GM12878 (cell line): ENCODE measurements around the gene MAP2K2. TPM values are rescaled to one million over a fixed set of nuclear protein-coding genes. Genes with fewer than 3 reads are reported as not detected.

ENCODE experiments used
- ATAC-seq: fragments of 200-7000 bp; cut with Tn5 transposase; 3 replicates; pipeline ENCODE4 v1.9.1; 2020; ENCODE audit warnings: mild to moderate bottlenecking, moderate library complexity
- BruUV-seq: library from RNA; stranded (reverse); fragments of 400-500 nt; replicated peaks from 2 replicates; lab custom pipeline; 2021; lab: Mats Ljungman, UMichigan
- CTCF ChIA-PET: fragments of 300-600 bp; sonication (Branson Sonifier 250); formaldehyde crosslinking; extraction: SDS; loops from one replicate; lab custom pipeline; 2021; ENCODE audit warnings: inconsistent platforms; lab: Yijun Ruan, JAX
- POLR2A ChIA-PET: fragments of 350-600 bp; formaldehyde crosslinking; extraction: SDS; loops from one replicate; lab custom pipeline; 2021; ENCODE audit warnings: inconsistent platforms; lab: Charles Lee
- RAD21 ChIA-PET: fragments of 300-600 bp; sonication (Branson Sonifier 250); formaldehyde crosslinking; loops from one replicate; lab custom pipeline; 2023; ENCODE audit warnings: antibody characterized with exemption; ENCODE audit not compliant: unreplicated experiment; lab: Charles Lee
- SMC1A ChIA-PET: fragments of 300-600 bp; sonication (Branson Sonifier 250); formaldehyde crosslinking; loops from one replicate; lab custom pipeline; 2023; ENCODE audit not compliant: unreplicated experiment, uncharacterized antibody; lab: Charles Lee
- DNase-seq: peaks from one replicate; pipeline ENCODE4 v3.0.0-alpha.2; 2011; ENCODE audit warnings: low read depth, low spot score
- FAIRE-seq: peaks from 3 replicates; lab custom pipeline; 2011; peaks lifted over from hg19 to GRCh38; lab: Jason Lieb, UNC
- H2AFZ ChIP-seq: 2 replicates; pipeline ENCODE4 v1.6.0; 2011; ENCODE audit warnings: low read depth, low read length, control low read depth; ENCODE audit not compliant: control insufficient read depth
- H3K27ac ChIP-seq: 2 replicates; pipeline ENCODE4 v1.5.1; 2011; ENCODE audit warnings: control low read depth; ENCODE audit not compliant: control insufficient read depth, insufficient read depth
- H3K27me3 ChIP-seq, 2 experiments: replicated peaks in 1 of 2; 2 replicates each; pipeline versions ENCODE4 v1.6.0 to v1.6.1; 2011; ENCODE audit warnings: low read length in 1 of 2; ENCODE audit not compliant: control insufficient read depth in 2 of 2, insufficient read depth in 2 of 2
- H3K36me3 ChIP-seq, 2 experiments: 2 replicates each; pipeline ENCODE4 v1.5.1; 2011; ENCODE audit warnings: low read length in 1 of 2; ENCODE audit not compliant: control insufficient read depth in 2 of 2, insufficient read depth in 2 of 2
- H3K4me1 ChIP-seq: 2 replicates; pipeline ENCODE4 v1.6.1; 2011; ENCODE audit warnings: mild to moderate bottlenecking, low read length, moderate library complexity, mixed read lengths; ENCODE audit not compliant: control insufficient read depth, insufficient read depth
- H3K4me2 ChIP-seq: 2 replicates; pipeline ENCODE4 v1.6.0; 2011; ENCODE audit warnings: control low read depth; ENCODE audit not compliant: control insufficient read depth, insufficient read depth
- H3K4me3 ChIP-seq: fragments of 200-600 bp; sonication (generic); 2 replicates; pipeline ENCODE4 v1.5.1; 2016
- H3K79me2 ChIP-seq: 2 replicates; pipeline ENCODE4 v1.6.0; 2011; ENCODE audit warnings: low read length; ENCODE audit not compliant: control insufficient read depth, insufficient read depth
- H3K9ac ChIP-seq: 2 replicates; pipeline ENCODE4 v1.8.0; 2011; ENCODE audit warnings: low read length, control low read depth, mixed read lengths; ENCODE audit not compliant: control insufficient read depth, insufficient read depth
- H3K9me3 ChIP-seq: replicated peaks from 3 replicates; pipeline ENCODE4 v1.5.1; 2011; ENCODE audit warnings: mild to moderate bottlenecking, low read length; ENCODE audit not compliant: control insufficient read depth, insufficient read depth
- H4K20me1 ChIP-seq: 2 replicates; pipeline ENCODE4 v1.6.0; 2011; ENCODE audit not compliant: control insufficient read depth, insufficient read depth
- EGR1 ChIP-seq, 2 experiments: IDR thresholded peaks; 1 replicate in 1 of 2; 2 replicates in 1 of 2; pipeline ENCODE4 v1.6.1; 2011 to 2012; ENCODE audit warnings: low read depth in 2 of 2, low read length in 2 of 2, borderline replicate concordance in 1 of 2, mild to moderate bottlenecking in 1 of 2, moderate library complexity in 1 of 2
- PKNOX1 ChIP-seq: fragments of 450-650 bp; IDR thresholded peaks from 2 replicates; pipeline ENCODE4 v1.6.1; 2016; ENCODE audit warnings: mild to moderate bottlenecking
- POLR2A ChIP-seq: IDR thresholded peaks from 2 replicates; pipeline ENCODE4 v1.6.1; 2011; ENCODE audit warnings: low read depth, mild to moderate bottlenecking, low read length
- POLR2AphosphoS2 ChIP-seq: IDR thresholded peaks from 2 replicates; pipeline ENCODE4 v1.6.1; 2011; ENCODE audit warnings: low read depth, mild to moderate bottlenecking, low read length, improper control_type of control experiment, moderate library complexity
- RUNX3 ChIP-seq: IDR thresholded peaks from 2 replicates; pipeline ENCODE4 v1.6.1; 2012; ENCODE audit warnings: low read length, inconsistent platforms
- ZNF207 ChIP-seq: fragments of 450-650 bp; IDR thresholded peaks from 2 replicates; pipeline ENCODE4 v1.6.1; 2014; ENCODE audit warnings: antibody characterized with exemption, mild to moderate bottlenecking, borderline replicate concordance
- WGBS: methylation state at CpG from one replicate; pipeline ENCODE4 v1.1.6; 2016; ENCODE audit warnings: low lambda C conversion rate; ENCODE audit not compliant: insufficient replicate concordance, insufficient coverage; ENCODE audit errors: missing lambda C conversion rate; 5-methylcytosine and 5-hydroxymethylcytosine counted together
- in situ Hi-C: fragments of 300-500 bp; cut with MboI; formaldehyde crosslinking; loops from 9 replicates; pipeline ENCODE4 v1.14.3; 2018; ENCODE audit warnings: mixed read lengths
- intact Hi-C: fragments of 100-400 bp; cut with micrococcal nuclease; formaldehyde crosslinking; loops from one replicate; pipeline ENCODE4 v1.14.2; 2022; ENCODE audit not compliant: unreplicated experiment
- polyA plus RNA-seq, 11 experiments: library from polyadenylated mRNA; depleted of rRNA in 4 of 11; unstranded in 6 of 11; stranded (reverse) in 5 of 11; fragments of >200 nt; fragmentation: Nextera tagmentation in 4 of 11; fragmentation: Illumina TruSeq in 1 of 11; extraction: Ambion mirVana in 4 of 11; extraction: Trizol in 1 of 11; gene quantifications; 1 replicate in 1 of 11; 2 replicates in 10 of 11; pipeline versions ENCODE4 v1.2.1 to v1.2.3, GENCODE V29; 2011 to 2016; ENCODE audit warnings: inconsistent platforms in 2 of 11, missing spikeins in 2 of 11, low read depth in 1 of 11
- total RNA-seq, 4 experiments: library from RNA; depleted of rRNA in 3 of 4; stranded (reverse); fragments of >200 nt in 3 of 4; fragmentation: Illumina TruSeq in 1 of 4; extraction: Trizol in 1 of 4; gene quantifications; 2 replicates each; pipeline versions ENCODE4 v1.2.1 to v1.2.3, GENCODE V29; 2013 to 2021
- TF ChIP-seq, protein P1 (sequence below): fragments of 150-350 bp; IDR thresholded peaks from 2 replicates; pipeline ENCODE4 v1.6.1; 2016; ENCODE audit warnings: low read depth, low read length
- TF ChIP-seq, protein P2 (sequence below): IDR thresholded peaks from 2 replicates; pipeline ENCODE4 v1.6.1; 2011; ENCODE audit warnings: borderline replicate concordance, low read depth, mild to moderate bottlenecking, moderate library complexity, mixed read lengths, low read length; ENCODE audit not compliant: insufficient read depth; ENCODE audit errors: extremely low read length

The MAP2K2 gene
- total and polyA plus RNA-seq, 10 of the 15 experiments (the other 5 are each of a cell fraction or from before 2014, with no cell fraction given) = 1.00 to 210 (median 53.5) TPM

DNA sequence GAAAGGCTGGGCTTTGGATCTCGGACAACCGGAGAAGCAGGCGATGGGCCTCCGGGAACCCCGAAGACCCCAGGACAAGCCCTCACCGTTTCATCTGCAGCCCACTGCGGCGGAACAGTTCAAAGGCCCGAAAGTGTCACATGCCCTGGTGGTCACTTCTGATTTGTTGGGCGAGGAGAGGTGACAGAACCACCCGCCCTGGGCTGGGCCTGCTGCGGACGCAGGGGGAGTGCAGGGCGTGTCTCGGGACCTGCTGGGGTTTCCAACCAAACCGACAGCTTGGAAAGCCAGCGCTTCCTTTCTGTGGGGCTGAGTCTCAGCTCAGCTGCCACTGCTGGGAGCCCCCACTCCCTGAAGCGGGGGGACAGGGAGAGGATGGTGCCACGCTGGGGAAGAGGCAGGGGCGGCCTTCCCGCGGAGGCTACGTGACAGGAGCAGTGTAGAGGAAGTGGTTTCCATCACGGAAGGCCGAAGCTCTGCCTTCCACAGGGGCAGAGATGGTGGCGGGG, 34.5 kb downstream of the MAP2K2 start:
- ATAC-seq (no peak), DNase-seq (no peak), FAIRE-seq (no peak)
- RAD21 ChIA-PET = interaction anchor here (1.0 kb wide), 1 partner anchor 20 kb away, joined by 3 read pairs; no protein-coding TSS in a partner anchor
- POLR2A ChIA-PET = no interaction called here
- no peaks in the 10 kb centered on the region for H3K79me2 ChIP-seq
- H3K4me1 ChIP-seq = peaks cover 13% of the 10 kb centered on the region
- TF ChIP-seq, protein P1, sequence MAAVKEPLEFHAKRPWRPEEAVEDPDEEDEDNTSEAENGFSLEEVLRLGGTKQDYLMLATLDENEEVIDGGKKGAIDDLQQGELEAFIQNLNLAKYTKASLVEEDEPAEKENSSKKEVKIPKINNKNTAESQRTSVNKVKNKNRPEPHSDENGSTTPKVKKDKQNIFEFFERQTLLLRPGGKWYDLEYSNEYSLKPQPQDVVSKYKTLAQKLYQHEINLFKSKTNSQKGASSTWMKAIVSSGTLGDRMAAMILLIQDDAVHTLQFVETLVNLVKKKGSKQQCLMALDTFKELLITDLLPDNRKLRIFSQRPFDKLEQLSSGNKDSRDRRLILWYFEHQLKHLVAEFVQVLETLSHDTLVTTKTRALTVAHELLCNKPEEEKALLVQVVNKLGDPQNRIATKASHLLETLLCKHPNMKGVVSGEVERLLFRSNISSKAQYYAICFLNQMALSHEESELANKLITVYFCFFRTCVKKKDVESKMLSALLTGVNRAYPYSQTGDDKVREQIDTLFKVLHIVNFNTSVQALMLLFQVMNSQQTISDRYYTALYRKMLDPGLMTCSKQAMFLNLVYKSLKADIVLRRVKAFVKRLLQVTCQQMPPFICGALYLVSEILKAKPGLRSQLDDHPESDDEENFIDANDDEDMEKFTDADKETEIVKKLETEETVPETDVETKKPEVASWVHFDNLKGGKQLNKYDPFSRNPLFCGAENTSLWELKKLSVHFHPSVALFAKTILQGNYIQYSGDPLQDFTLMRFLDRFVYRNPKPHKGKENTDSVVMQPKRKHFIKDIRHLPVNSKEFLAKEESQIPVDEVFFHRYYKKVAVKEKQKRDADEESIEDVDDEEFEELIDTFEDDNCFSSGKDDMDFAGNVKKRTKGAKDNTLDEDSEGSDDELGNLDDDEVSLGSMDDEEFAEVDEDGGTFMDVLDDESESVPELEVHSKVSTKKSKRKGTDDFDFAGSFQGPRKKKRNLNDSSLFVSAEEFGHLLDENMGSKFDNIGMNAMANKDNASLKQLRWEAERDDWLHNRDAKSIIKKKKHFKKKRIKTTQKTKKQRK = no peak
- 0 out of 3 replicates have a peak, but pooled peaks of 1 of the 2 experiments have one; percentile 5 for TF ChIP-seq EGR1 (IDR thresholded peaks at IDR 0.05; ENCODE audit: borderline replicate concordance in 1 of 2, low read depth in 2 of 2, low read length in 2 of 2)
- 0 out of 2 replicates have a peak, but pooled peaks have one; percentile 25 for TF ChIP-seq POLR2AphosphoS2
- peak; percentile 71 for TF ChIP-seq POLR2A
- peak; percentile 27; the same call in 1 of the 2 replicates for TF ChIP-seq RUNX3
- no peak for TF ChIP-seq PKNOX1
- no peak for TF ChIP-seq ZNF207
- TF ChIP-seq, protein P2, sequence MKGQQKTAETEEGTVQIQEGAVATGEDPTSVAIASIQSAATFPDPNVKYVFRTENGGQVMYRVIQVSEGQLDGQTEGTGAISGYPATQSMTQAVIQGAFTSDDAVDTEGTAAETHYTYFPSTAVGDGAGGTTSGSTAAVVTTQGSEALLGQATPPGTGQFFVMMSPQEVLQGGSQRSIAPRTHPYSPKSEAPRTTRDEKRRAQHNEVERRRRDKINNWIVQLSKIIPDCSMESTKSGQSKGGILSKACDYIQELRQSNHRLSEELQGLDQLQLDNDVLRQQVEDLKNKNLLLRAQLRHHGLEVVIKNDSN = peak; percentile 78
- in situ Hi-C loops = no loop called here
- H4K20me1 ChIP-seq = no peaks in the 10 kb centered on the region
- peak overlapping the region; percentile 58; the same call in 1 of the 2 replicates for H3K9ac ChIP-seq
- CTCF ChIA-PET = interaction anchor here (1.3 kb wide), 1 partner anchor 119 kb away, joined by 3 read pairs; no protein-coding TSS in a partner anchor
- peak overlapping the region; percentile 44 for H2AFZ ChIP-seq
- no peaks in the 10 kb centered on the region for H3K9me3 ChIP-seq
- no peaks in the 10 kb centered on the region for H3K27me3 ChIP-seq
- peak overlapping the region; percentile 27 for H3K27ac ChIP-seq
- H3K4me3 ChIP-seq = no peak overlapping the region
- SMC1A ChIA-PET = no interaction called here
- intact Hi-C loops = no loop called here
- H3K4me2 ChIP-seq = peak overlapping the region; percentile 31; the same call in 1 of the 2 replicates
- no peaks in the 10 kb centered on the region; a peak in 2 of 4 replicates for H3K36me3 ChIP-seq
- no TSS peak for BruUV-seq
- WGBS = 83% methylated on average over 26 of the region's 26 CpGs
